ENCODE data around the gene CCR6. TPM values are rescaled to one million over a fixed set of nuclear protein-coding genes. Genes with fewer than 3 reads are reported as not detected.

CCR6 gene
- total and polyA plus RNA-seq, 3 experiments from 2014 or later = 3.5 to 47.3 (median 3.9) TPM

- peaks cover 0 to 11% of the 10 kb centered on the region in 2 donors for H3K27me3 Mint-ChIP-seq
- peaks cover 21 to 27% (median 23%) of the 10 kb centered on the region in 3 donors for H3K4me1 Mint-ChIP-seq
- no peaks in the 10 kb centered on the region for H3K4me1 ChIP-seq (ENCODE audit: insufficient read depth, low read length)
- H3K36me3 ChIP-seq (ENCODE audit: insufficient read depth, low read length) = no peaks in the 10 kb centered on the region
- peak overlapping the region in 5 of 7 donors; percentile 5 to 55 (median 26) for H3K4me3 Mint-ChIP-seq
- H3K9me3 Mint-ChIP-seq = no peaks in the 10 kb centered on the region
- ChIA-PET POLR2A (no interaction called here), CTCF (interaction anchor here (0.7 to 3.1 kb wide), 11 partner anchors 11 to 366 kb away, joined by 3 to 14 read pairs (median 8); partner anchors contain the start of gene CCR6)
- peak overlapping the region in 7 of 8 donors; percentile 43 to 97 (median 79) for H3K27ac Mint-ChIP-seq
- no peak overlapping the region for H3K27ac ChIP-seq (ENCODE audit: low read depth, low read length)
- no peaks in the 10 kb centered on the region for H3K27me3 ChIP-seq (ENCODE audit: insufficient read depth, low read length, poor library complexity, severe bottlenecking)
- H3K4me3 ChIP-seq (ENCODE audit: low read length) = no peak overlapping the region
- no peak for DNase-seq
- peaks cover 0 to 17% (median 0%) of the 10 kb centered on the region in 3 donors for H3K36me3 Mint-ChIP-seq
- no peaks in the 10 kb centered on the region for H3K9me3 ChIP-seq (ENCODE audit: low read length)
These were observed 17.9 kb downstream of the CCR6 start for GRCh38 chr6:167140589-167141474.

GRCh38 chr6:167141667-167142432 is 19.0 kb downstream of the CCR6 start:
- ChIA-PET POLR2A (interaction anchor here (0.6 kb wide), 1 partner anchor 48 kb away, joined by 3 read pairs; no protein-coding TSS in a partner anchor), CTCF (interaction anchor here (0.6 to 3.1 kb wide), 27 partner anchors 10 to 371 kb away, joined by 3 to 14 read pairs (median 4); partner anchors contain the start of genes CCR6 and CEP43)
- Mint-ChIP-seq H3K36me3 (peaks cover 0 to 9% (median 0%) of the 10 kb centered on the region in 3 donors), H3K4me1 (peaks cover 21 to 27% (median 23%) of the 10 kb centered on the region in 3 donors), H3K27ac (peak overlapping the region; percentile 35 to 93 (median 82)), H3K27me3 (peaks cover 0 to 12% of the 10 kb centered on the region in 2 donors), H3K4me3 (peak overlapping the region in 3 of 7 donors; percentile 45 to 55 (median 51)), H3K9me3 (no peaks in the 10 kb centered on the region)
- no peak overlapping the region for H3K27ac ChIP-seq (ENCODE audit: low read depth, low read length)
- no peaks in the 10 kb centered on the region for H3K4me1 ChIP-seq (ENCODE audit: insufficient read depth, low read length)
- no peaks in the 10 kb centered on the region for H3K9me3 ChIP-seq (ENCODE audit: low read length)
- H3K36me3 ChIP-seq (ENCODE audit: insufficient read depth, low read length) = no peaks in the 10 kb centered on the region
- H3K4me3 ChIP-seq (ENCODE audit: low read length) = no peak overlapping the region
- H3K27me3 ChIP-seq (ENCODE audit: insufficient read depth, low read length, poor library complexity, severe bottlenecking) = no peaks in the 10 kb centered on the region
- DNase-seq = peak; percentile 21 to 66 (median 37)

- DNase-seq = no peak
- CTCF ChIA-PET = interaction anchor here (0.9 to 3.1 kb wide), 19 partner anchors 11 to 368 kb away, joined by 3 to 14 read pairs (median 5); partner anchors contain the start of genes CCR6 and CEP43
- Mint-ChIP-seq H3K9me3 (no peaks in the 10 kb centered on the region), H3K4me1 (peaks cover 21 to 27% (median 23%) of the 10 kb centered on the region in 3 donors), H3K4me3 (peak overlapping the region in 2 of 7 donors; percentile 45 to 55), H3K27me3 (peaks cover 0 to 12% of the 10 kb centered on the region in 2 donors), H3K27ac (peak overlapping the region in 7 of 8 donors; percentile 5 to 93 (median 55)), H3K36me3 (peaks cover 0 to 6% (median 0%) of the 10 kb centered on the region in 3 donors)
- Histone ChIP-seq H3K9me3 (ENCODE audit: low read length) (no peaks in the 10 kb centered on the region), H3K27me3 (ENCODE audit: insufficient read depth, low read length, poor library complexity, severe bottlenecking) (no peaks in the 10 kb centered on the region), H3K36me3 (ENCODE audit: insufficient read depth, low read length) (no peaks in the 10 kb centered on the region), H3K4me3 (ENCODE audit: low read length) (no peak overlapping the region), H3K4me1 (ENCODE audit: insufficient read depth, low read length) (no peaks in the 10 kb centered on the region), H3K27ac (ENCODE audit: low read depth, low read length) (no peak overlapping the region)
- POLR2A ChIA-PET = no interaction called here
These were observed 19.5 kb downstream of the CCR6 start for GRCh38 chr6:167142433-167142761.

GRCh38 chr6:167143041-167143440 is 20.1 kb downstream of the CCR6 start:
- H3K4me1 ChIP-seq (ENCODE audit: insufficient read depth, low read length) = no peaks in the 10 kb centered on the region
- H3K4me3 Mint-ChIP-seq = no peak overlapping the region
- H3K27me3 Mint-ChIP-seq = peaks cover 0 to 12% of the 10 kb centered on the region in 2 donors
- peaks cover 21 to 27% (median 23%) of the 10 kb centered on the region in 3 donors for H3K4me1 Mint-ChIP-seq
- no peak overlapping the region for H3K4me3 ChIP-seq (ENCODE audit: low read length)
- no peak for DNase-seq
- CTCF ChIA-PET = interaction anchor here (1.3 to 1.7 kb wide), 5 partner anchors 18 to 368 kb away, joined by 3 to 9 read pairs (median 6); partner anchors contain the start of gene CEP43
- no peak overlapping the region for H3K27ac ChIP-seq (ENCODE audit: low read depth, low read length)
- POLR2A ChIA-PET = no interaction called here
- H3K9me3 Mint-ChIP-seq = no peaks in the 10 kb centered on the region
- no peaks in the 10 kb centered on the region for H3K9me3 ChIP-seq (ENCODE audit: low read length)
- H3K36me3 ChIP-seq (ENCODE audit: insufficient read depth, low read length) = no peaks in the 10 kb centered on the region
- no peaks in the 10 kb centered on the region for H3K36me3 Mint-ChIP-seq
- no peaks in the 10 kb centered on the region for H3K27me3 ChIP-seq (ENCODE audit: insufficient read depth, low read length, poor library complexity, severe bottlenecking)
- H3K27ac Mint-ChIP-seq = peak overlapping the region in 1 of 8 donors; percentile 46

GRCh38 chr6:167145461-167145860 is 22.6 kb downstream of the CCR6 start:
- H3K27ac ChIP-seq (ENCODE audit: low read depth, low read length) = no peak overlapping the region
- H3K27ac Mint-ChIP-seq = no peak overlapping the region
- peaks cover 17% of the 10 kb centered on the region in 3 donors for H3K4me1 Mint-ChIP-seq
- no peaks in the 10 kb centered on the region for H3K27me3 ChIP-seq (ENCODE audit: insufficient read depth, low read length, poor library complexity, severe bottlenecking)
- no peaks in the 10 kb centered on the region for H3K36me3 ChIP-seq (ENCODE audit: insufficient read depth, low read length)
- no peaks in the 10 kb centered on the region for H3K36me3 Mint-ChIP-seq
- no peak overlapping the region for H3K4me3 ChIP-seq (ENCODE audit: low read length)
- H3K9me3 Mint-ChIP-seq = no peaks in the 10 kb centered on the region
- no peaks in the 10 kb centered on the region for H3K9me3 ChIP-seq (ENCODE audit: low read length)
- CTCF ChIA-PET = interaction anchor here (0.6 to 1.0 kb wide), 2 partner anchors 16 to 698 kb away, joined by 3 read pairs; no protein-coding TSS in a partner anchor
- POLR2A ChIA-PET = no interaction called here
- DNase-seq = no peak
- H3K4me1 ChIP-seq (ENCODE audit: insufficient read depth, low read length) = no peaks in the 10 kb centered on the region
- no peak overlapping the region for H3K4me3 Mint-ChIP-seq
- H3K27me3 Mint-ChIP-seq = peaks cover 0 to 12% of the 10 kb centered on the region in 2 donors

GRCh38 chr6:167146135-167146534 is 23.2 kb downstream of the CCR6 start:
- ChIA-PET POLR2A (no interaction called here), CTCF (interaction anchor here (0.6 to 1.0 kb wide), 2 partner anchors 15 to 697 kb away, joined by 3 read pairs; no protein-coding TSS in a partner anchor)
- H3K27me3 ChIP-seq (ENCODE audit: insufficient read depth, low read length, poor library complexity, severe bottlenecking) = no peaks in the 10 kb centered on the region
- no peaks in the 10 kb centered on the region for H3K9me3 ChIP-seq (ENCODE audit: low read length)
- Mint-ChIP-seq H3K36me3 (no peaks in the 10 kb centered on the region), H3K27ac (no peak overlapping the region), H3K4me3 (peak overlapping the region in 1 of 7 donors; percentile 65), H3K4me1 (peaks cover 15 to 16% (median 16%) of the 10 kb centered on the region in 3 donors), H3K27me3 (peaks cover 0 to 12% of the 10 kb centered on the region in 2 donors), H3K9me3 (no peaks in the 10 kb centered on the region)
- H3K4me3 ChIP-seq (ENCODE audit: low read length) = no peak overlapping the region
- H3K27ac ChIP-seq (ENCODE audit: low read depth, low read length) = no peak overlapping the region
- no peaks in the 10 kb centered on the region for H3K36me3 ChIP-seq (ENCODE audit: insufficient read depth, low read length)
- no peaks in the 10 kb centered on the region for H3K4me1 ChIP-seq (ENCODE audit: insufficient read depth, low read length)
- DNase-seq = no peak

GRCh38 chr6:167146977-167147376 is 24.1 kb downstream of the CCR6 start:
- Mint-ChIP-seq H3K27ac (no peak overlapping the region), H3K4me1 (peaks cover 15 to 18% (median 18%) of the 10 kb centered on the region in 3 donors), H3K4me3 (peak overlapping the region in 1 of 7 donors; percentile 17), H3K27me3 (peaks cover 0 to 12% of the 10 kb centered on the region in 2 donors), H3K36me3 (no peaks in the 10 kb centered on the region), H3K9me3 (no peaks in the 10 kb centered on the region)
- ChIA-PET CTCF (no interaction called here), POLR2A (no interaction called here)
- Histone ChIP-seq H3K9me3 (ENCODE audit: low read length) (no peaks in the 10 kb centered on the region), H3K4me3 (ENCODE audit: low read length) (no peak overlapping the region), H3K36me3 (ENCODE audit: insufficient read depth, low read length) (no peaks in the 10 kb centered on the region), H3K27ac (ENCODE audit: low read depth, low read length) (no peak overlapping the region), H3K4me1 (ENCODE audit: insufficient read depth, low read length) (no peaks in the 10 kb centered on the region), H3K27me3 (ENCODE audit: insufficient read depth, low read length, poor library complexity, severe bottlenecking) (no peaks in the 10 kb centered on the region)
- no peak for DNase-seq

Data from CD8-positive, alpha-beta memory T cell (primary cell).